GM19438 (cell line): ENCODE data around the gene NEURL4.
"Not testable (repeated sequence)": the region's sequence is repeated elsewhere in the genome, so short reads cannot be mapped to it uniquely, and the experiment has no call there.

Experiments
- ATAC-seq: cut with Tn5 transposase; IDR thresholded peaks from one replicate; pipeline ENCODE4 v1.9.1; 2021; ENCODE audit warnings: low read depth; ENCODE audit not compliant: unreplicated experiment

Gene NEURL4

DNA sequence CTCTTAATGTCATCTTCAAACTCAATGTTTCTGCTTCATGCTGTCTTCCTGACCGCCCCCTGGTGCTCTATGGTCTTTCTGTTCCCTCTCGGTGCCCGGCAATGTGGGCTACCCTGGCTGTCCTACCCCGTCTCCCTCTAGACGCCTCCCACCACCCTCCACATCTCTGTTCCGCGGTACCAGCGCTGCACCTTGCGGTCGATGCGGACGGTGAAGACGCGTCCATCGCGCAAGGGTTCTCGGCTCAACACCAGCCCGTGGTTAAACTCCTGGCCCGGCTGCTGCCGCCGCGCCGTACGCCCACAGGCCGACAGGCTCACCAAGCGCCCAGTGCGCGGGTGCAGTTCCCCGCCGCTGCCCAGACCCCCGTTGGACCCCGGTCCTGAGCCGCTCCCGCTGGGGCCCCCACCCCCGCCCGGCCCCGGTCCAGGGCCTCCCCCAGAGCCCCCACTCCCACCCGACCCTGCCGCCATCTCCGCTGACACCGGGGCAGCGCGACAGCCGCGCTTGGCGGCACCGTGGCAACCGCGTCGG lies at the start of gene NEURL4:
TSS of gene NEURL4 (minus strand) at position 496 of the 534 bp plus-strand sequence. CDS start at position 473, 23 bp downstream.
- no peak for ATAC-seq

DNA sequence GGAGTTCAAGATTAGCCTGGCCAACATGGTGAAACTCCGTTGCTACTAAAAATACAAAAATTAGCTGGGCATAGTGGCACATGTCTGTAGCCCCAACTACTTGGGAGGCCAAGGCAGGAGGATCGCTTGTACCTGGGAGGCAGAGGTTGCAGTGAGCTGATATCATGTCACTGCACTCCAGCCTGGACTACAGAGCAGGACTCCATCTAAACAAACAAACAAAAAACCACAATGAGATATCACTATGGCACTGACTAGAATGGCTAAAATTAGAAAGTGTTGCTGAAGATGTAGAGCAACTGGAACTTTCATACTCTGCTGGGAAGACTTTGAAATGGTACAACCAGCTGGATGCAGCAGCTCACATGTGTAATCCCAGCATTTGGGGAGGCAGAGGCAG lies 45.2 kb upstream of the NEURL4 start:
- no peak for ATAC-seq

DNA sequence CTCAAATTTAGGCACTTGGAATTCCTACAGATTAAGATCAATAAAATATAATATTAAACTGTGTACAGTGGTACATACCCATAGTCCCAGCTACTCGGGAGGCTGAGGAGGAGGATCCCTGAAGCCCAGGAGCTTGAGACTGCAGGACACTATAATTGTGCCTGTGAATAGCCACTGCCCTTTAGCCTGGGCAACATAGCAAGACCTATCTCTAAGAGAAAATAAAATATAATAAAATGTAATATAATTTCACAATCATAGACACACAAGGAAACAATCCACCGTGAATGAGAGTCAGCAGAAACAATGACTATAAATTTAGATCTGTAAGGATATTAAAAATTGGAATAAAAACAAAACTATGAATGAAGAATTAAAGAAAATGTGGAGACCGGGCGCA lies 41.7 kb upstream of the NEURL4 start:
- no peak for ATAC-seq

DNA sequence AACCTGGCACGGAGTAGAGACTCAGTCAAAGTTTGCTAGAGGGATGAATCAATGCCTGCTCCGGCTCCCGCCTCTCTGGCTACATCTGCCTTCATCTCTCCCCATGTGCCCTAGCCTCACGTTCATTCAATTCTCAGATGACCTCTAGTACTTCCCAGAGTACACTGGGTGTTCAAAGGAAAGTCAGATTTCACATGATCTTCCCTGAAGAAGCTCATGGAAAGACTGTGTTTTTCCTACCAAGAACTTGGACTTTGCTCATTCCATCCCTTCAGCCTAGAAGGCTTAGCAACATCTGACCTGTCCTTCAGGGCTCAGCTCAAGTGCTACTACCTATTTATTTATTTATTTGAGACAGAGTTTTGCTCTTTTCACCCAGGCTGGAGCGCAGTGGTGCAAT lies 40.7 kb upstream of the NEURL4 start:
- ATAC-seq = no peak

DNA sequence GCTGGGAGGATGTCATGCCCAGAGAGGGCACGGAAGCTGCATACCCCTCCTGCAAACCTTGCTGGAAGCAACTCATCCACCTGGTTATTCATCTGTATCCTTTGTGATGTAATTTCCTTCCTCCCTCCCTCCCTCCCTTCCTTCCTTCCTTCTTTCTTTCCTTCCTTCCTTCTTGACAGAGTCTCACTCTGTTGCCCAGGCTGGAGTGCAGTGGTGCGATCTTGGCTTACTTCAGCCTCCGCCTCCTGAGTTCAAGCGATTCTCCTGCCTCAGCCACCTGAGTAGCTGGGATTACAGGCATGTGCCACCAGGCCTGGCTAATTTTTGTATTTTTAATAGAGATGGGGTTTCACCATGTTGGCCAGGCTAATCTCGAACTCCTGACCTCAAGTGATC lies 39.5 kb upstream of the NEURL4 start:
- not testable (repeated sequence) for ATAC-seq

DNA sequence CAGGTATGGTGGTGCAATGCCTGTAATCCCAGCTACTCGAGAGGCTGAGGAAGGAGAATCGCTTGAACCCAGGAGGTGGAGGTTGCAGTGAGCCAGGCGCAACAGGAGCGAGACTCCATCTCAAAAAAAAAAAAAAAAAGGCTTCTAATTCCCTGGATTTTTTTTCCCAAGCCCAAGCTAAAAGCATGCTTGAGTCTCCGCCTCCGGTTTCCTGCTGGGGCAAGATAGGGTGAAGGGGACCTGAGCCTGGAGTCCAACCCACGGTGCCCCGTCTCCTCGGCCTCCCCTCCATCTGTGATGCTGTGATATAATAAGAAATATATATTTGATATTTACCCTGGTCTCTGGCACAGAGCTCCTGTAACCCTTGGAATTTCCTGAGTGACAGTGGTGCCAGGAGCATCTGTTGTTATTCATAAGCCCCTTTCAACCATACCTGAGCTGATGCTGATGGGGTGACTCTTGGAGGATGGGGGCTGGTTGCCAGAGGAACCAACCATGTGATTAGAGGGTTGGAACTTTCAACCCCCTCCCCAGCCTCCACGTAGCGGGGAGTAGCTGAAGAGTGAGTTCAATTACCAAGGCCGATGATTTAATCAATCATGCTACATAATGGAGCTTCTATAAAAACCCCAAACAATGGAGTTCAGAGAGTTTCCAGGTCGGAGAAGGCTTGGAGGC lies 38.9 kb upstream of the NEURL4 start:
- ATAC-seq = no peak

DNA sequence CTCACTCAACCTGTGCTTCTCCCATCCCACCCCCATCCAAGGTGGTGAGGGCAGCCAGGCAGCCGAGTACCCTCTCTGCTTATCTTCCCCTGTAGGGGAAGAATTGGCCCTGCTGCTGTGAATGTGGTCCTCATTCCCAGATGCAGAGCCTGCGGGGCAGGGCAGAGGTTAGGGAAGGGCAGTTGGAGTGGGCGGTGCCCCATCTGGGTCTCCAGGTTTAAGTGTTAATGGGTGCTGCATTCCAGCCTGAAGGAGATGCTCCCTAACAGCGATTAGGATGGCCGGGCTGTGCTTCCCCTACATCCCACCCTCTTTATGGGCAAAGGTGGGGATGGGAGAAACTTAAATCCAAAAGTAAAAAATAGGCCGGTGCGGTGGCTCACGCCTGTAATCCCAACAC lies 37.9 kb upstream of the NEURL4 start:
- no peak for ATAC-seq

DNA sequence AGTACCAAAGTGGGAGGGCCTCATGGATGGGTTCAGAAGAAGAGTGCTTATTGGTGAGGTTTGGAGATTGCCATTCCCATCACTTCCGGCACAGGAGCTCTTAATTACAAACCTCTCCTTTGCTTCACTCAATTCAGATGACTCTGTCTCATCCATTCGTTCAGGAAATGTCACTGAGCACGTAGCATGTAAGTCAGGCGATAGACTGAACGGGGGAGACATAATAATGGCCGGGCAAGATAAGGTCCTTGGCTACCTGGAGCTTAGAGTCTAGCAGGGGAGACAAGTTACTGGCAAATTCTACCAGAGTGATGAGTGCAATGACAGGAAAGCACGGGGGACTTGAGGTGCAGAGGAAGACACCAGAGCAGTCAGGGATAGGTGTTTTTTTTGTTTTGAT lies 36.8 kb upstream of the NEURL4 start:
- ATAC-seq = not testable (repeated sequence)

DNA sequence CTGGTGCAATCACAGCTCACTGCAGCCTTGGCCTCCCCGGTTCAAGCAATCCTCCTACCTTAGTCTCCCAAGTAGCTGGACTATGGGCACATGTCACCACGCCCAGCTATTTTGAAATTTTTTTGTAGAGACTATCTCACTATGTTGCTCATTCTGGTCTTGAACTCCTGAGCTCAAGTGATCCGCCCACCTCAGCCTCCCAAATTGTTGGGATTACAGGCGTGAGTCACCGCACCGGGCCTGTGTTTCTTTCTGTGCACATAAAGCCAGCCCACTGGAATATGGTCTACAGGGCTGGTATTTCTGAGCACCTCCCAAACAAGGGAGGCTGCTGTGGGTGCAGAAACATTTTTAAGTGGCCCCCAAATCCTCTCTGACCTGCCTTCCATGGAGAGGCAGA lies 34.2 kb upstream of the NEURL4 start:
- no peak for ATAC-seq

DNA sequence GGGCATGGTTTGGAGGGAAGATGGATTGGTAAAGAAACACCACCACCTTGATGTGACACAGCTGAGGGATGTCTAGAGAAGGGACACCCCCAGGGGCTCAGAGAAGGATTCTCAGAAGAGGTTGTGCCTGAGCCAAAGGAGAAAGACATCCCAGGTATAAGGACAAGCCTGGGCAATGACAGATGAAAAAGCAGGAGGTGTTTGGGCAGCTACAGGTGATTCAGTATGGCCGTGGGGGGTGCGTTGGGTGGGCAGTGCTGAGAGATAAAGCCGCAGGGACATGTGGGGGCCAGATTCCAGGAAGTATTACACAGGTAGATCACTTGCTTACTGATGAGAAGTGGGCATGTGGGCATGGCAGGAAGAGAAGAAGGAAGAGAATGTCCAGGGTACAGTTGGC lies 32.8 kb upstream of the NEURL4 start:
- ATAC-seq = no peak

DNA sequence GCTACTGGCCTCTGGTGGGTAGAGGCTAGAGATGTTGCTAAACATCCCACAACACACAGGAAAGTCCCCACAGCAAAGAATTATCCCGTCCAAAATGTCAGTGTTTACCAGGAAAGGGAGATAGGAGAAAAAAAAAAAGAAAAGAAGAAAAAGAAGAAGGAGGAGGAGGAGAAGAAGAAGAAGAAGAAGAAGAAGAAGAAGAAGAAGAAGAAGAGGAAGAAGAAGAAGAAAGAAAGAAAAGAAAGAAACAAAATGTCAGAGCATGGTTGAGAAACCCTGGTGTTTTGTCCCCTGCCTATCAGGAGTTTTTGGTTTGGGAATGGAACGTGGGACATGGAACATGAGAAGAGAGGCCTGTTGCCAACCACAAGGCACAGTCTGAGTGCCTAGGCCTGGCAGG lies 28.2 kb upstream of the NEURL4 start:
- no peak for ATAC-seq

DNA sequence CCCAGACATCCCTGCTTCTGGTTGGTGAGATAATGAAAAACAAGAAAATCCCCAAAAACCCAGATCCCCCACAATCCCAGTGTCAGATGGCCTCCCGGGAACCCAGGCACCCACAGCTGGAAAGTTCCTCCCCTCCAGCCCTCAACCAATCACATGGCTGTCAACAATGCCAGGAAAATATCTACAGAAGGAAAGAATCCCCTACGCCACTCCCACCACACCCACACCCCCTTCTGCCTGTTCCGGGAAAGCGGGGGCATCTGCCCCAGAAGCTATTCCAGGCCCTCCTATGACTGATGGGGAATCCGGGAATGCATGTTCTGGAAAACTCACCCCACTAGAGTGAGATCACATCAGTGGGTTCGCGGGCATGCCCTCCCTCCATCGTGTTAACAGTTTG lies 27.6 kb upstream of the NEURL4 start:
- ATAC-seq = no peak

DNA sequence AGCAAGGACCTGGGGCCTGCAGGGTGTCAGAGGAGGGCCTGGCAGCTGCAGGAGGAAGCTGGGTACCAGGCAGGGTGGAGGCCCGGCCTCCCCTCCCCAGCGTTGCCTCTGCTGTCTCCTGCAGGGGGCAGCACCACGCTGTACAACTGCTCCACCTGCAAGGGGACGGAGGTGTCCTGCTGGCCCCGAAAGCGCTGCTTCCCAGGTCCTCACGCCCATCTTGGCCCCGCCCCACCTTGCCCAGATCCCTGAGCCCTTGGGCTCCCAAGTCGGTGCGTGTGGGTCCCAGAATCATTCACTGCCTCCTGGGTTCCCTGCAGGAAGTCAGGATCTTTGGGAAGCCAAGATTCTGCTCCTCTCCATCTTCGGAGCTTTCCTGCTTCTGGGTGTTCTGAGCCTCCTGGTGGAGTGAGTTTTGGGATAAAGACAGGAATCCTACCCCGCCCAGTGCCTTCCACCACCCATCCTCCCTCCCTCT lies 27.0 kb upstream of the NEURL4 start:
- ATAC-seq = no peak

DNA sequence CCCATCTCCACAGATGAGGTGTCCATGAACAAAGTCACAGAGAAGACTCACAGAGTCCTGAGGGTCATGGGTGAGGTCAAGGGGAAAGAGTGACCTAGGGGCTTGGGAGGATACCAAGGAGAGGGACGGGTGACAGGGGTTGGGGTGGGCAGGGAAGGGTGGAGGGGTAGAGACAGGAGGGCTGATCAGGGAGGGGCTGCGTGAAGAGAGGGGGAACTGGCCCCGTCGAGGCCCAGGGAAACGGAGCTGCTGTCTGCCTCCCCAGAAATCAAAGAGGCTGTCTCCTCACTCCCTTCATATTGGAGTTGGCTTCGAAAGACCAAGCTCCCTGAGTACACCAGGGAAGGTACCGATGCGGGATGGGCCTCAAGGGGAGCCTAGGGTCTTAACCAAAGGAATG lies 26.4 kb upstream of the NEURL4 start:
- ATAC-seq = no peak

DNA sequence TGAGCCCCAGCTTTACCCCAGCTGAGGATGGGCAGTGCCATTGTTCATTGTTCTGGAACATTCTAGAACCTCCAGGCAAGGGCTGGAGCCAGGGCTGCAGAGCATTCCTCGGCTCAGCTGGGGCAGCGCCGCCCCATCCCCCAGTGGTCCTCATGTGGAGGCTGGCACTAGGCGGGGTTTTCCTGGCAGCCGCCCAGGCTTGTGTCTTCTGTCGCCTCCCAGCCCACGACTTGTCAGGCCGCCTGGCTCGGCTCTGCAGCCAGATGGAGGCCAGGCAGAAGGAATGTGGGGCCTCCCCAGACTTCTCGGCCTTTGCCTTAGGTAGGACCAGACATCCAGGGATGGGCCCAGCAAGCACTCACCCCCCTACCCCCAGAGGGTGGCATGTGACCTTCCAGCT lies 25.9 kb upstream of the NEURL4 start, which contains the start of gene TMEM95:
TSS of gene TMEM95 (plus strand) at position 104 of the 400 bp plus-strand sequence. CDS start at position 153, 49 bp downstream.
- ATAC-seq = no peak

DNA sequence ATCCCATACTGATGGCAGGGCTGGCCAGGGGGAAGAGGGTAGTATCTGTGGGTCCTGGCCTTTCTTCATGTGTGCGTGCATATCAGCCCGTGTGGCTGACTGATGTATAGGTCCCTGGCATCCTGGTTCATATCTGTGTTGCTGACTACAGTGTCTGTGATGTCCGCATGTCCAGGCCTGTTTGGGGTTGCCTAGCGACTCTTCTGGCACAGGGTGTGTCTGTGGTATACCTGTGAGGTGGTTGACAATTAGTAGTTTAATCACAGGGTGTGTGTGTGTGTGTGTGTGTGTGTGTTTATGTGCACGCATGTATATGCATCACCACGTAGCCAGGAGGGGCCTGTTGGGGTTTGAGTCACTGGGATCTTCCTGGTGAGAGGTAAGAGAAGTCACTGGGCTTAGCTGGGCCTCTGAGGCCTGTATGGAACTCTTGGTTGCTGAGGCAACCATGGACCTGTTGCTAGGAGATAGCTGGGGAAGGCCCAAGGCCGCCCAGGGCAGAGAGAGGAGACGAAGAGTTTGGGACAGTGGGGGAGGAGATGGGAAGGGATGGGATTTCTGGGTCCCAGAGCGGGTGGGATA lies 25.2 kb upstream of the NEURL4 start:
- no peak for ATAC-seq

DNA sequence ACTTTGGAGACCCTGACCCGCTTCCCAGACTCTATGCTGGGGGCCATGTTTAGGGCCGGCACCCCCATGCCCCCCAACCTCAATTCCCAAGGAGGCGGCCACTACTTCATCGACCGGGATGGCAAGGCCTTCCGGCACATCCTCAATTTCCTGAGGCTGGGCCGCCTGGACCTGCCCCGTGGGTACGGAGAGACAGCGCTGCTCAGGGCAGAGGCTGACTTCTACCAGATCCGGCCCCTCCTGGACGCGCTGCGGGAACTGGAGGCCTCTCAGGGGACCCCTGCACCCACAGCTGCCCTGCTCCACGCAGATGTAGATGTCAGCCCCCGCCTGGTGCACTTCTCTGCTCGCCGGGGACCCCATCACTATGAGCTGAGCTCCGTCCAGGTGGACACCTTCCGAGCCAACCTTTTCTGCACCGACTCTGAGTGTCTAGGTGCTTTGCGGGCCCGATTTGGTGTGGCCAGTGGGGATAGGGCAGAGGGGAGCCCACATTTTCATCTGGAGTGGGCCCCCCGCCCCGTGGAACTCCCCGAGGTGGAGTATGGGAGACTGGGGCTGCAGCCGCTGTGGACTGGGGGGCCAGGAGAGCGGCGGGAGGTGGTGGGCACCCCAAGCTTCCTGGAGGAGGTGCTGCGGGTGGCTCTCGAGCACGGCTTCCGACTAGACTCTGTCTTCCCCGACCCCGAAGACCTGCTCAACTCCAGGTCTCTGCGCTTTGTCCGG lies 23.9 kb upstream of the NEURL4 start:
- ATAC-seq = no peak

DNA sequence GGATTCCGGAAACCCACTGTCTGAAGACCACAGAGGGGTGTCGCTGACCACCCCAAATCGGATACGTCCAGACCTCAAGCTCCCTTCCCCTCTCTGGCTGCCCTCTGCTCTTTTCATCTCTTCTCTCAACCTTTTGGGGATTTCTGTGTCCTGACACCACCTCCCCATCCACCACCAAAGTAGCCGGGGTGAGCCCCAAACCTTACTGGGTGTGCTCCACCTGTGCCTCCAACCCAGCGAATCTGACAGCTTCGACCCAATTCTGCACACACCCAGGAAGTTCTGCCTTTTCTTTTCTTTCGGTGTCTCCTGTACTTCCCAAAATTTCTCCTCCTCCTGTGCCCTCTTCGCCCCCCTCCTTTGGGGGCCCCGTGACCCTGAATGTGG lies 23.4 kb upstream of the NEURL4 start:
- no peak for ATAC-seq

DNA sequence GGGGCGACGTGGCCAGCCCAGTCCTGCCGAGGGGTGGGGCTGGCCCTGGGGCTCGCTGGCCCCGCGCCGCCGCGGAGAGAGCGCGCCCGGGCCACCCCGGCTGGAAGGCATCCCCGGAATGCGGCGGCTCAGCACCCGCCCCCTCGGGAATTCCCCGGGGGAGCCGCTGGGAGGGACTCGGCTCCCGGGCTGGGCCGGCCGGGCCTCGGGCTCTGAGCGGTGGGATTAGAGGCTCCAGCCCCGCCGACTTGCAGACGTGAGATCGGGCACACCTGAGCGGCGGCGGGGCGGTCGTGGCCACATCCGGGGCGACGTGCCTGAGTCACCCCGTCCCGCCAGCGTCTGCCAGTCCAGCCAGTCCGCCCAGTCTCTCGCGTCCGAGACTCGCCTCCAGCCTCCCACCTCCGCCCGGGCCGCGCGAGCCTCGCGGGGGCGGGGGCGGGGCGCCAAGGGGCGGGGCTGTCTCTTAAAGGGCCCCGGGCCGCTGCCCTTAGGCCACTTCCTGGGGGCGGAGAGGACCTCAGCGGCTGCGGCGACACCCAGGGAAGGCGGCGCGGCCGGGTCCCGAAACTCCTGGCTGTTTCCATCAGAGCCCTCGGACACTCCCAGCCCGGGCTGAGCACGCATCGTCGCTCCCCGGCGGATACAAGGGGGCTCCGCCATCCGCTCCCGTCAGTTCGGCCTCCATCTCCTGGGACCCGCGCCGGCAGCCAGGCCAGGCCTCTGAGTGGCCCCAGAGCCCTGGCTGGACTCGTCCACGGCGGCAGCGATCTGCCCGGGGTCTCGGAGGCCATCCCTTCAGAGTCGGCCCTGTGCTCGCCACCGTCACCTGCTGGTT lies 22.7 kb upstream of the NEURL4 start, which contains the start of gene KCTD11:
TSS of gene KCTD11 (plus strand) at position 498 of the 838 bp plus-strand sequence.
- ATAC-seq = peak; percentile 65

DNA sequence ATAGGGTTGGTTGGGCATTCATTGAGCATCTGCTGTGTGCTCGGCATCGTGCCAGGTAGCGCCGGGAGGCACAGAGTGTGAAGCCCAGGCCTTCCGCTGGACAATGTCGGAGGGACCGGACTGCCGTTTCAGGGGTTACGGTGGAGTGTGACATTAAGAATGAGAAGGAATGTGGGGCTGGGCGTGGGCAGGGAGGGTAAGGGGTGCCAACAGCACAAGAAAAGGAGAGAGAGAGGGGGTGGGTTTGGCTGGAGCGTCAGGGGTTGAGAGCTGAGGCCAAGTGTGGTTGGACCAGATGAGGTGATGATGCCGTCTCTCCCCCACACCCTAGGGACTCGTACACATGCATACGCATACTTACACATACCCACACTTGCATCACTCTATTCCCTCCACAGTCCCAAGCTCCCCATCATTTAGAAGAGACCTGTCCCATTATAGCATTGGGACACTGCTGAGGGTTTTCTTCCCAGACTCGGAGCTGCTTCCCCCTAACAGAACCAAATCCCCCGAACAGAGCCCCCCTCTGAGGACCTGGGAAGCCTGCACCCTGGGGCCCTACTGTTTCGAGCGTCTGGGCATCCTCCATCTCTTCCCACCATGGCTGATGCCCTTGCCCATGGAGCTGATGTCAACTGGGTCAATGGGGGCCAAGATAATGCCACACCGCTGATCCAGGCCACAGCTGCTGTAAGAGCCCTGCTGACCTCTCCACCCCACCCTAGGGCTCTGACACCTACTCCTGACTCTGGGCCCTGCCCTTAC lies 19.5 kb upstream of the NEURL4 start:
- ATAC-seq = no peak
